ENCODE data around the gene MROH9. TPM values are rescaled to one million over a fixed set of nuclear protein-coding genes. Genes with fewer than 3 reads are reported as not detected.

Gene MROH9
- total RNA-seq, 1 experiment from 2014 or later = not detected

DNA sequence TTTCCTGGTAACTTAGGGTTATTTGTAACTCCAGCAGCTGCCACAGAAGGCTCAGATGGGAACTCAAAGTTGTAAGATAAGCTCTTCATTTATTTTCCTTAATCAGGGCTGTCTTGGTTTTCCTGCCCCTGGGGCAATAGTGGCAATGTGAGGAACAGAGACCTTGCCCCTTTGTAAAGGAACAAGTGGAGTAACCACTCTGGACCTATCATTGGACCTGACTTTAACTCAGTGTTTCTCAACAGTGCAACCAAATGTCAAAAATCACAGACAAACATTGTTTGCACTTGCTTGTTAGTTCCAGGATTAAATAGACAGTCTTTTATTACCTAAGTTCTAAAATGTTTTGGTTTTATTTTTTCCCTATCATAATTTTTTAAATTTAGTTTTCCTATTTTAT is 152.6 kb downstream of the MROH9 start:
- Histone ChIP-seq H3K9ac (ENCODE audit: extremely low read depth, insufficient read length, low read length) (no peak overlapping the region), H2BK12ac (ENCODE audit: insufficient read length, low read depth, low read length) (no peak overlapping the region), H4K8ac (replicated peaks; ENCODE audit: insufficient read length, low read depth, low read length) (no peak overlapping the region), H3T11ph (ENCODE audit: low read length) (no peak overlapping the region), H2BK15ac (ENCODE audit: low read depth, low read length) (no peak overlapping the region), H4K20me1 (ENCODE audit: control insufficient read depth, insufficient read depth, insufficient read length) (no peaks in the 10 kb centered on the region), H3K4me2 (ENCODE audit: insufficient read depth, insufficient read length, low read length) (no peak overlapping the region), H3K18ac (ENCODE audit: insufficient read length, low read depth, low read length) (no peak overlapping the region), H2AK5ac (ENCODE audit: insufficient read length, low read length) (no peak overlapping the region), H3K79me2 (ENCODE audit: insufficient read depth, low read length) (no peaks in the 10 kb centered on the region), H3K27me3 (ENCODE audit: insufficient read depth, low read length) (no peaks in the 10 kb centered on the region), H2BK120ac (ENCODE audit: low read depth, low read length, poor library complexity, severe bottlenecking) (no peak overlapping the region), H3K4ac (ENCODE audit: low read depth, low read length) (no peak overlapping the region), H2AFZ (ENCODE audit: low read length) (no peak overlapping the region), H3K27ac (ENCODE audit: insufficient read length, low read depth, low read length) (no peak overlapping the region), H2BK20ac (ENCODE audit: low read depth, low read length, poor library complexity, severe bottlenecking) (no peak overlapping the region), H4K5ac (ENCODE audit: insufficient read length, low read depth, low read length) (no peak overlapping the region), H3K79me1 (ENCODE audit: insufficient read depth, low read depth, low read length, poor library complexity, severe bottlenecking) (no peaks in the 10 kb centered on the region), H3K4me1 (ENCODE audit: insufficient read depth, low read length) (no peaks in the 10 kb centered on the region), H3K56ac (ENCODE audit: insufficient read length, low read depth, low read length) (no peak overlapping the region), H3K9me3 (ENCODE audit: control insufficient read depth, low read depth, low read length) (no peaks in the 10 kb centered on the region), H3K23me2 (ENCODE audit: insufficient read length, low read depth, low read length, poor library complexity, severe bottlenecking) (no peaks in the 10 kb centered on the region), H2BK5ac (ENCODE audit: insufficient read length, low read length) (no peak overlapping the region), H4K91ac (ENCODE audit: insufficient read length, low read depth, low read length) (no peak overlapping the region), H3K23ac (ENCODE audit: insufficient read length, low read depth, low read length) (no peak overlapping the region), H3K14ac (ENCODE audit: insufficient read depth, low read length) (no peak overlapping the region)
- no peaks in the 10 kb centered on the region for H3K36me3 Mint-ChIP-seq (ENCODE audit: insufficient read depth in 1 of 3, low read depth in 3 of 3)
- H3K4me3 Mint-ChIP-seq = no peak overlapping the region
- H3K27ac Mint-ChIP-seq = no peak overlapping the region
- H3K9me3 Mint-ChIP-seq = no peaks in the 10 kb centered on the region
- DNase-seq = no peak
- no peaks in the 10 kb centered on the region for H3K27me3 Mint-ChIP-seq (ENCODE audit: low read depth)
- TF ChIP-seq, protein P1, sequence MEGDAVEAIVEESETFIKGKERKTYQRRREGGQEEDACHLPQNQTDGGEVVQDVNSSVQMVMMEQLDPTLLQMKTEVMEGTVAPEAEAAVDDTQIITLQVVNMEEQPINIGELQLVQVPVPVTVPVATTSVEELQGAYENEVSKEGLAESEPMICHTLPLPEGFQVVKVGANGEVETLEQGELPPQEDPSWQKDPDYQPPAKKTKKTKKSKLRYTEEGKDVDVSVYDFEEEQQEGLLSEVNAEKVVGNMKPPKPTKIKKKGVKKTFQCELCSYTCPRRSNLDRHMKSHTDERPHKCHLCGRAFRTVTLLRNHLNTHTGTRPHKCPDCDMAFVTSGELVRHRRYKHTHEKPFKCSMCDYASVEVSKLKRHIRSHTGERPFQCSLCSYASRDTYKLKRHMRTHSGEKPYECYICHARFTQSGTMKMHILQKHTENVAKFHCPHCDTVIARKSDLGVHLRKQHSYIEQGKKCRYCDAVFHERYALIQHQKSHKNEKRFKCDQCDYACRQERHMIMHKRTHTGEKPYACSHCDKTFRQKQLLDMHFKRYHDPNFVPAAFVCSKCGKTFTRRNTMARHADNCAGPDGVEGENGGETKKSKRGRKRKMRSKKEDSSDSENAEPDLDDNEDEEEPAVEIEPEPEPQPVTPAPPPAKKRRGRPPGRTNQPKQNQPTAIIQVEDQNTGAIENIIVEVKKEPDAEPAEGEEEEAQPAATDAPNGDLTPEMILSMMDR (conservative IDR thresholded peaks at IDR 0.05) = no peak
- no peaks in the 10 kb centered on the region for H3K4me1 Mint-ChIP-seq
